Measurements from ENCODE around the gene TSPEAR.

- TF ChIP-seq CTCF (IDR thresholded peaks at IDR 0.05) (no peak), POLR2A (IDR thresholded peaks at IDR 0.05) (no peak)
Measured at GRCh38 chr21:44609193-44609592, 102.2 kb downstream of the TSPEAR start.

All from right lobe of liver (tissue), 4 donors.